Upper lobe of right lung (tissue), 1 donor: ENCODE data around the gene ZSCAN5B. TPM values are rescaled to one million over a fixed set of nuclear protein-coding genes. Genes with fewer than 3 reads are reported as not detected.

Experiments used
- ATAC-seq: fragments of 200-7000 bp; cut with Tn5 transposase; one replicate; pipeline ENCODE4 v1.9.1; 2020; ENCODE audit warnings: mild to moderate bottlenecking, moderate library complexity
- DNase-seq: peaks from one replicate; pipeline ENCODE4 v3.0.0-alpha.2; 2020
- H3K27ac ChIP-seq: fragments of 200-600 bp; one replicate; pipeline ENCODE4 v1.8.0; 2022
- H3K27me3 ChIP-seq: fragments of 200-600 bp; one replicate; pipeline ENCODE4 v1.8.0; 2022; ENCODE audit warnings: mild to moderate bottlenecking
- H3K36me3 ChIP-seq: fragments of 200-600 bp; one replicate; pipeline ENCODE4 v1.8.0; 2022
- H3K4me1 ChIP-seq: fragments of 200-600 bp; one replicate; pipeline ENCODE4 v1.8.0; 2022
- H3K4me3 ChIP-seq: fragments of 200-600 bp; one replicate; pipeline ENCODE4 v1.8.0; 2022; ENCODE audit warnings: mild to moderate bottlenecking
- H3K9me3 ChIP-seq: fragments of 200-600 bp; one replicate; pipeline ENCODE4 v1.8.0; 2022
- intact Hi-C: fragments of 100-400 bp; cut with DNase I; formaldehyde crosslinking; loops from one replicate; pipeline ENCODE4 v1.11.0; 2022
- total RNA-seq: library from RNA; stranded (reverse); fragmentation: NEBNext Ultra II Directional; extraction: Animal tissue kit (Norgen Biotek cat#: 25700); gene quantifications from one replicate; pipeline ENCODE4 v1.2.1, GENCODE V29; 2021
- TF ChIP-seq, protein P1 (sequence below): fragments of 200-600 bp; IDR thresholded peaks from one replicate; pipeline ENCODE4 v1.8.0; 2022; ENCODE audit warnings: antibody characterized with exemption
- donor health status: DM: no; HTN: yes; CAD: no; lungs with severe emphysema.

The ZSCAN5B gene
- total RNA-seq, 1 donor from 2014 or later, result 0.20 TPM

DNA sequence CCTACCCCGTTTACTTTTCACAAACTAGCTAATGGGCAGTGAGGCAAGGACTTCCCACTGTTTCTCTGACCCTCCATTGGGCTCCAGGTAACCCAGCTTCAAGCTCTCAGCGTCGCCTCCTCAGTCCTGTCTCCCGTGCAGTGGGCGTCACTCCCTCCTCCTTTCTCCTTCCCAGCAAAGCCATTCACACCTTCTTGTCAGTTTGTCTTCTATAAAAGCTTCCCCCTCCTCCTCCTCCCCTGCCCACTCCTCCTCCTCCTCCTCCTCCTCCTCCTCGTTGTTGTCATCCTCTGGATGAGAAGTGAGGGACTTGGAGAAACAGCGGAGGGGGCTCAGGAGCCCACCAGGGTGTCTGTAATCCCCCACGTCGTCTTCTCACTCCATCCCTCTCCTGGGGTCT, 23.5 kb downstream of the ZSCAN5B start:
- DNase-seq (no peak), ATAC-seq (no peak)
- Histone ChIP-seq H3K9me3 (no peaks in the 10 kb centered on the region), H3K4me3 (no peak overlapping the region), H3K27ac (no peak overlapping the region), H3K27me3 (peaks cover 12% of the 10 kb centered on the region), H3K36me3 (no peaks in the 10 kb centered on the region), H3K4me1 (peaks cover 6% of the 10 kb centered on the region)
- TF ChIP-seq, protein P1, sequence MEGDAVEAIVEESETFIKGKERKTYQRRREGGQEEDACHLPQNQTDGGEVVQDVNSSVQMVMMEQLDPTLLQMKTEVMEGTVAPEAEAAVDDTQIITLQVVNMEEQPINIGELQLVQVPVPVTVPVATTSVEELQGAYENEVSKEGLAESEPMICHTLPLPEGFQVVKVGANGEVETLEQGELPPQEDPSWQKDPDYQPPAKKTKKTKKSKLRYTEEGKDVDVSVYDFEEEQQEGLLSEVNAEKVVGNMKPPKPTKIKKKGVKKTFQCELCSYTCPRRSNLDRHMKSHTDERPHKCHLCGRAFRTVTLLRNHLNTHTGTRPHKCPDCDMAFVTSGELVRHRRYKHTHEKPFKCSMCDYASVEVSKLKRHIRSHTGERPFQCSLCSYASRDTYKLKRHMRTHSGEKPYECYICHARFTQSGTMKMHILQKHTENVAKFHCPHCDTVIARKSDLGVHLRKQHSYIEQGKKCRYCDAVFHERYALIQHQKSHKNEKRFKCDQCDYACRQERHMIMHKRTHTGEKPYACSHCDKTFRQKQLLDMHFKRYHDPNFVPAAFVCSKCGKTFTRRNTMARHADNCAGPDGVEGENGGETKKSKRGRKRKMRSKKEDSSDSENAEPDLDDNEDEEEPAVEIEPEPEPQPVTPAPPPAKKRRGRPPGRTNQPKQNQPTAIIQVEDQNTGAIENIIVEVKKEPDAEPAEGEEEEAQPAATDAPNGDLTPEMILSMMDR, result no peak
- intact Hi-C loops, result loop anchor here (5.0 kb wide), 1 partner anchor 97 kb away; no protein-coding TSS in a partner anchor

DNA sequence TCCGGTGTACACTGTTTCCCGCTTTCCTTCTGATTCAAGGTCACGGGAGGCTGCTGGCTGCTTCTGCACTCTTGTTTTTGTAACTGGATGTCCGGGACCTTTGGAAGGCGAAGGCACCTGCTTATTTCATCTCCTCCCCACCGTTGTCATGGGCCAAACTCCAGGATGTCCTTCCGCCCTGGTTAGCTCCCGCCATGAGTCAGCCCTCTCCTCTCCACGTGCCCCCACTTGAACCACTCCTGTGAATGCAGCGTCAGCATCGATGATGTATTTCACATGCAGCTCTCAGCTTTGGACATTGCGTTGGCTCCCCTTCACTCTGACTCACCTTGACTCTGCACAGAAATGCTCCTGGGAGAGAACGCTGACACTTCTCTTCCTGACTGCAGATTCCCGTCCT, 27.3 kb downstream of the ZSCAN5B start:
- Histone ChIP-seq H3K9me3 (no peaks in the 10 kb centered on the region), H3K27me3 (peaks cover 9% of the 10 kb centered on the region), H3K4me1 (peaks cover 6% of the 10 kb centered on the region), H3K36me3 (no peaks in the 10 kb centered on the region), H3K4me3 (no peak overlapping the region), H3K27ac (no peak overlapping the region)
- ATAC-seq, result peak; percentile 86
- peak; percentile 89 for DNase-seq
- intact Hi-C loops, result loop anchor here (5.0 kb wide), 1 partner anchor 93 kb away; no protein-coding TSS in a partner anchor
- TF ChIP-seq, protein P1, result no peak

DNA sequence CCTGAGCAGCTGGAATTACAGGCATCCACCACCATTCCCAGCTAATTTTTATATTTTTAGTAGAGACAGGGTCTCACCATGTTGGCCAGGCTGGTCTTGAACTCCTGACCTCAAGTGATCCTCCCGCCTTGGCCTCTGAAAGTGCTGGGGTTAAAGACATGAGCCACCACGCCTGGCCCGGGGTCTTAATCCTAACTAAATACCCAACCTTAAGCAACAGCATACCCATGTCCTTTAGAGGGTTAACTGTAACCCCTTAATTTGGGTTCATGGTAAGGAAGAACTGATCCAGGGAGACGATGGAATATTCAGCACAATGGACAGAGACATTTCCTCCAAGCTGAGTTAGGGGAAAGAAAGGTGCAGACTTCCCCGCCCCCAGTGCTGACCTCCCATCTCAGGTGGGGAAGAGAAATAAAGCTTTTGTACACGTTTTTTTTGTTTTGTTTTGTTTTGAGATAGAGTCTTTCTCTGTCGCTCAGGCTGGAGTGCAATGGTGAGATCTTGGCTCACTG, 30.5 kb downstream of the ZSCAN5B start:
- H3K9me3 ChIP-seq, result no peaks in the 10 kb centered on the region
- H3K27me3 ChIP-seq, result no peaks in the 10 kb centered on the region
- H3K36me3 ChIP-seq, result no peaks in the 10 kb centered on the region
- TF ChIP-seq, protein P1, result no peak
- DNase-seq (no peak), ATAC-seq (no peak)
- H3K4me3 ChIP-seq, result no peak overlapping the region
- no peak overlapping the region for H3K27ac ChIP-seq
- peaks cover 6% of the 10 kb centered on the region for H3K4me1 ChIP-seq
- intact Hi-C loops, result loop anchor here (10.0 kb wide), 1 partner anchor 52 kb away; no protein-coding TSS in a partner anchor

DNA sequence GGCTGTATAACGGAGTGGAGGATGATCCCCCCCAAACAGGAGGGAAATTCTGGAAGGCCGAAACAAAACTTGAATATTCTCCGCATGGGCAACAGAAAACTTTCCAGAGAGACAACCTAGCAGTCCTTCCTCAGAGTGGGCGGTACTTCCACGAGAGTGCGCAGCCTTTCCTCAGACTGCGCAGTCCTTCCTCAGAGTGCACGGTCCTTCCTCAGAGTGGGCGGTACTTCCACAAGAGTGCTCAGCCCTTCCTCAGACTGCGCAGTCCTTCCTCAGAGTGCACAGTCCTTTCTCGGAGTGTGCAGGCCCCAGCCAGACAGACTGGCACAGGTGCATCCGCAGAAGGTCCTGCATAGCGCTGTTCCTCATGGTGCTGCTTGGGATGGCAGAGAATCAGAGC, 34.5 kb downstream of the ZSCAN5B start:
- no peak for DNase-seq
- H3K27ac ChIP-seq, result no peak overlapping the region
- intact Hi-C loops, result loop anchor here (10.0 kb wide), 1 partner anchor 48 kb away; no protein-coding TSS in a partner anchor
- ATAC-seq, result no peak
- no peaks in the 10 kb centered on the region for H3K9me3 ChIP-seq
- TF ChIP-seq, protein P1, result no peak
- H3K4me3 ChIP-seq, result no peak overlapping the region
- no peaks in the 10 kb centered on the region for H3K4me1 ChIP-seq
- H3K27me3 ChIP-seq, result no peaks in the 10 kb centered on the region
- H3K36me3 ChIP-seq, result peaks cover 17% of the 10 kb centered on the region

DNA sequence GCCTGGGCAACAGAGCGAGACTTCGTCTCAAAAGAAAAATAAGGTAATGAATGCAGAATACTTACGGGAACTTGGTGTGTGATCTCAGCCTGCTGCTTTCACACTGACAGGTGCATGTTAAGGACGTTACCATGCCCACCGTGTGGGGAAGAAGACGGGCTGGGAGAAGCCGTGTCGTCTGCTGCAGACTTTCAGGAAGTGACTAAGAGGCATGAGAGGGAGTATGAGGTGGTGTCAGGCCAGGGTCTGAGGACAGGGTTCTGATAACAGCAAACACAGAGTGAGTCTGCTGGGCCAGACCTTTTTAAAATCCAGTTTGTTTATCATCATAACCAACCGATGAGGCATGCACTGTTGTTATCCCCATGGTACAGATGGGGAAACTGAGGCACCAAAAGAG, 35.3 kb downstream of the ZSCAN5B start:
- Histone ChIP-seq H3K9me3 (no peaks in the 10 kb centered on the region), H3K36me3 (peaks cover 17% of the 10 kb centered on the region), H3K27me3 (no peaks in the 10 kb centered on the region), H3K4me3 (no peak overlapping the region), H3K27ac (no peak overlapping the region), H3K4me1 (no peaks in the 10 kb centered on the region)
- intact Hi-C loops, result loop anchor here (10.0 kb wide), 1 partner anchor 47 kb away; no protein-coding TSS in a partner anchor
- DNase-seq, result no peak
- peak; percentile 10 for ATAC-seq
- TF ChIP-seq, protein P1, result no peak
